C4-2B (cell line): ENCODE data around the gene CCDC69.
"Not testable (repeated sequence)": the region's sequence is repeated elsewhere in the genome, so short reads cannot be mapped to it uniquely, and the experiment has no call there.

ENCODE experiments used
- H3K27ac ChIP-seq: fragments of 450-650 bp; 2 replicates; pipeline ENCODE4 v1.5.1; 2017
- ZFX ChIP-seq: fragments of 450-650 bp; IDR thresholded peaks from 2 replicates; pipeline ENCODE4 v1.6.1; 2017
- TF ChIP-seq, protein P1 (sequence below): fragments of 450-650 bp; conservative IDR thresholded peaks from 2 replicates; pipeline ENCODE4 v1.5.1; 2017; ENCODE audit warnings: mild to moderate bottlenecking

CCDC69 gene

DNA sequence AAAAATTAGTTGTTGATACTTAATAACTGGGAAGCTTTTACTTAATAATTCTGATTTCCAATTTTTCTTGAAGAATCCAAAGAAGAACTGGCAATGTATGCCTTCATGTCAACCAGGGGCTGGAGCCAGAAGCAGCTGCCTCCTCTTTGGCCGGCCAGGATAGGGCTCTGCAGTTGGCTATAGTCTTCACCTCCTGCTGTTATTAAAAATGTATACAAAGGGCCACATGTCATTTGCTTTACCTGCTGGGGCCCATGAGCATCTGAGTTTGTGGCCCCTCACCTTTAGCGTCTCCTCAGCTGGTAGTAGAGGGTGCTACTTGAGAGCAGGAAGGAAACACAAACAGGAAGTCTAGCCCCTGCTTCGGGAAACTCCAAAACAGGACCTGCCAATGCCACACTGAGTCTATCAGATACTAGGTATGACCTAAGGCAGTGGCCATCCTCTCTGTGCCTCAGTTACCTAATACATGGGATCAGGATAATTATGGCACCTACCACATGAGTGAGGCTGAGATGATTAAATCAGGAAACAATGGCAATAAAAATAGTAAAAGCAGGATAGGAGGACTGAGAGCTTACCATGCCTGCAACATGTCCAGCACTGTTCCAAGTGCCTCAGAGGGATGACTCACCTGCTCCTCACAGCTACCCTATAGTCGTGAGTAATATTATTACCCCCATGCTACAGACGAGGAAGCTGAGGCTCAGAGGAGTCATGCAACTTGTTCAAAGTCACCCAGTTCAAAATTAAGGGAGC is 21.3 kb downstream of the CCDC69 start:
- TF ChIP-seq, protein P1, sequence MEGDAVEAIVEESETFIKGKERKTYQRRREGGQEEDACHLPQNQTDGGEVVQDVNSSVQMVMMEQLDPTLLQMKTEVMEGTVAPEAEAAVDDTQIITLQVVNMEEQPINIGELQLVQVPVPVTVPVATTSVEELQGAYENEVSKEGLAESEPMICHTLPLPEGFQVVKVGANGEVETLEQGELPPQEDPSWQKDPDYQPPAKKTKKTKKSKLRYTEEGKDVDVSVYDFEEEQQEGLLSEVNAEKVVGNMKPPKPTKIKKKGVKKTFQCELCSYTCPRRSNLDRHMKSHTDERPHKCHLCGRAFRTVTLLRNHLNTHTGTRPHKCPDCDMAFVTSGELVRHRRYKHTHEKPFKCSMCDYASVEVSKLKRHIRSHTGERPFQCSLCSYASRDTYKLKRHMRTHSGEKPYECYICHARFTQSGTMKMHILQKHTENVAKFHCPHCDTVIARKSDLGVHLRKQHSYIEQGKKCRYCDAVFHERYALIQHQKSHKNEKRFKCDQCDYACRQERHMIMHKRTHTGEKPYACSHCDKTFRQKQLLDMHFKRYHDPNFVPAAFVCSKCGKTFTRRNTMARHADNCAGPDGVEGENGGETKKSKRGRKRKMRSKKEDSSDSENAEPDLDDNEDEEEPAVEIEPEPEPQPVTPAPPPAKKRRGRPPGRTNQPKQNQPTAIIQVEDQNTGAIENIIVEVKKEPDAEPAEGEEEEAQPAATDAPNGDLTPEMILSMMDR: no peak
- no peak for TF ChIP-seq ZFX
- H3K27ac ChIP-seq: no peak overlapping the region

DNA sequence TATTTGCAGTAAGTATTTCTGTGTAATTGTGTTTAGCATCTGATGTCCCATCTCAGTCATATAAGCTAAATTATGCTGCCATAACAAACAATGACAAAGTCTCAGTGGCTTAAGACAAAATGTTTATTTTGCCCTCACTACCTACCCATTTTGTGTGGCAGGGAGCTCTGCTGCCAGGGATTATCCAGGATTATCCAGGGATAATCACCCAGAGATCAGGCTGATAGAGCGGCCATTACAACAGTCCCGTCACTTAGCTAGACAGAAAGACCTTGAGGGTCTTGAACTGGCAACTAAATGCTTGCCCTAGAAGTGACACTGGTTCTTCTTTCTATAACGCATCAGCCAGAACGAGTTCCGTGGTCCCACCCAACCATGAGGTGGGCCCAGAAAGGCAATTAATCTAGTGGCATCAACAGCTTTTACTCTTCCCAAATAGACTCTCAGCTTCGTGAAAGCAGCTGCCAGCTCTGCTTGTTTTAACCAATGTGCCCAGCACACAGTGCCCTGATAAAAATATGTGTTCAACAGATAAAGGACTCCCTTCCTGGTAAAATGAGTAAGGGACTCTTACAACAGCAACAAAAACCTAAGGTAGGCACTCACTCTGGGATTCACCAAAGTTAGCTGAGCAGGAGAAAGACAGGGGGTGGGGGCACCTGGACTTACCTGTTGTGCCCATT is 22.8 kb downstream of the CCDC69 start:
- no peak for TF ChIP-seq ZFX
- TF ChIP-seq, protein P1: no peak
- no peak overlapping the region for H3K27ac ChIP-seq

DNA sequence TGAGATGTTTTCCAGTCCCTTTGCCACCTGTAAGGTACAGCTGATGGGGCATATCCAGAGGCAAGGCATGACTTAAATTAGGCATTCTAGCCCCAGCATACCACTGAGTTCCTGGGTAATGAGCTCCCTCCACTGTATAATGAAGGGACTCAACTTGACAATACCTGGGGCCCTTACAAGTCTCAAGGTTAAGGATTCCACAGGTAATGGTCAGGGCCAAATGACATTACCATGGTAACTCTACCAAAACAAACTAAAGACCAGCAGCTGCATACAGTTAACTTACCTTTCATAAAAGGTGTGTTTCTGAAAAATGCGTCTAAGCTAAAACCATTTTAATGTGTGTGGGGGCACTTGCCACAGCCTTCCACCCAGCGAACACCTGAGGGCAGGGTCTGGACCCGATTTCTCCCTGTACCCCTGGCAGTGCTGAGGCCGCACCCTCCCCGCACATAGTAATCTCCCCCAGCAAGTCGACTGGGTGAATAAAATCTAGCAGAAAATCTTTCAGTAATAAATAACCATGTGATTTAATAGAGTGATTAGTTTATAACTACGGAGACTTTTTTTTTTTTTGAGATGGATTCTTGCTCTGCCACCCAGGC is 24.2 kb downstream of the CCDC69 start:
- TF ChIP-seq, protein P1: no peak
- no peak for TF ChIP-seq ZFX
- no peak overlapping the region for H3K27ac ChIP-seq

DNA sequence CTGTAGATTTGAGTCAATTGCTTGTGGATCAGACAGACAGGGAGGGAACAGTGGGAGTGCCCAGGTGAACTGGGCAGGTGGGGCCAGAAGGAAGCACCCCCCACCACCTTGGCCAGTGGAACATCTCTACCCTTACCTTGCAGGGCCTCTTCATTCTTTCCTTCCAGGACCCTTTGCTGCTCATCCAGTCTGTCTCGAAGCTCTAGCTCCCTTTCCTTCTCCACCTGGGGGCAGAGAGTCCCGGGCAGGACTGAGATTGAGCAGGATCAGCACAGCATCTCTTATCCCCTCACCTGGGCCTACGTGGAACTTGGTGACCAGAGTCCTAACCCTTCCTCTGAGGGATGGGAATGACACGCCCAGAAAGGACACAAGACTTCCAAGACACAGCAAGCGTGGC is 25.0 kb downstream of the CCDC69 start:
- no peak overlapping the region for H3K27ac ChIP-seq
- TF ChIP-seq, protein P1: no peak
- no peak for TF ChIP-seq ZFX

DNA sequence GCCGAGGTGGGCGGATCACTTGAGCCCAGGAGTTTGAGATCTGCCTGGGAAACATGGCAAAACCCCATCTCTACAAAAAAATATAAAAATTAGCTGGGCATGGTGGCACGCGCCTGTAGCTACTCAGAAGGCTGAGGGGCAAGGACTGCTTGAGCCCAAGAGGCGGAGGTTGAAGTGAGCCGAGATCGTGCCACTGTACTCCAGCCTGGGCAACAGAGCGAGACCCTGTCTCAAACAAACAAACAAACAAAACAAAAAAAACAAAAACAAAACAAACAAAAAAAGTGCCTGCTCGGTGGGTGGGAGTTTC is 26.6 kb downstream of the CCDC69 start:
- not testable (repeated sequence) for H3K27ac ChIP-seq

DNA sequence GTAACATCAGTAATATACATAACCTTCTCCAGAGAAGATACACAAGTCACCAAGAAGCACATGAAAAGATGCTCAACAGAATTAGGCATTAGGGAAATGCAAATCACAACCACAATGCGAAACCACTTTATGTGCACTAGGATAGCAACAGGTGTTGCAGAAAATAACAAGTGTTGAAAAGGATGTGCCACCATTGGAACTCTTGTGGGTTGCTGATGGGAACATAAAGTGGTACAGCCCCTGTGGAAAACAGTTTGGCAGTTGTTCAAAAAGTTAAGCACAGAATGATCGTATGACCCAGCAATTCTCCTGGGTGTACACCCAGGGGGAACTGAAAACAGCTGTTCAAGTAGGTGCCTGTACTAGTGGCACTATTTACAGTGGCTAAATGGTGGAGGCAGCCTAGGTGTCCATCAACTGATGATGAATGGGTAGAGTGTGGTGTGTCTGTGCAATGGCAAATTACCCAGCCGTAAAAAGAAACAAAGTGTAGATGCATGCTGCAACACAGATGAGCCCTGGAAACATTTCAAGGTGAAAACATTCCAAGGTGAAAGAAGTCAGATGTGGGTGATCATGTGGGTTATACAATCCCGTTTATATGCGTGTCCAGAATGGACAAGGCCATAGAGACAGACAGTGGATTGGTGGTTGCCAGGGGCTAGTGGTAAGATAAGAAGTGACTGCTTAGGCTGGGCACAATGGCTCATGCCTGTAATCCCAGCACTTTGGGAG is 27.2 kb downstream of the CCDC69 start:
- no peak overlapping the region for H3K27ac ChIP-seq
- TF ChIP-seq, protein P1: no peak

DNA sequence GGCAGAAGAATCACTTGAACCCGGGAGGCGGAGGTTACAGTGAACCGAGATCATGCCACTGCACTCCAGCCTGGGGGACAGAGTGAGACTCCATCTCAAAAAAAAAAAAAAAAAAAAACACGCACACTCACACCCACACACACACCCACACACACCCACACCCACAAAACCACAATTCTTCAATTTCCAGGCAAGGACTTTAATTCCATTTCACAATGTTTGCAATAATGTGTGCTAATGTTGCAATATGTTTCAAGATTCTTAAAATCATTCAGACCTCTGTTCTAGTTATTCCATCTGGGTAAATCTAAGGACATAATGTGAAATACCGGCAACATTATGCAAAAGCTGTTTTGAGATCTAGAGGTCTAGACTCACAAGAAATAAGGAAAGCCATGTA is 28.3 kb downstream of the CCDC69 start:
- no peak for TF ChIP-seq ZFX
- TF ChIP-seq, protein P1: no peak
- H3K27ac ChIP-seq: no peak overlapping the region
